ENCODE data around the gene CD74. TPM values are rescaled to one million over a fixed set of nuclear protein-coding genes. Genes with fewer than 3 reads are reported as not detected.

Gene CD74
- total and polyA plus RNA-seq, 10 of the 15 experiments (the other 5 are each of a cell fraction or from before 2014, with no cell fraction given): 1,387 to 11,063 (median 3,922) TPM

GRCh38 chr5:150429410-150429873 lies 16.7 kb upstream of the CD74 start (continued):
- TF ChIP-seq ZBTB4 (CRISPR knock-in tag; IDR thresholded peaks at IDR 0.05): no peak
- no peak for TF ChIP-seq PBX3 (IDR thresholded peaks at IDR 0.05; ENCODE audit: insufficient replicate concordance, low read depth, low read length)
- TF ChIP-seq SPI1 (IDR thresholded peaks at IDR 0.05; ENCODE audit: borderline replicate concordance, insufficient read depth, low read depth, low read length): peak; percentile 78; the same call in 1 of the 2 replicates
- no peak for TF ChIP-seq CBFB (IDR thresholded peaks at IDR 0.05; ENCODE audit: low read depth)
- no peak for TF ChIP-seq RELB (IDR thresholded peaks at IDR 0.05; ENCODE audit: low read depth)
- TF ChIP-seq PML (IDR thresholded peaks at IDR 0.05; ENCODE audit: low read length): no peak
- no peak for TF ChIP-seq CEBPZ (IDR thresholded peaks at IDR 0.05; ENCODE audit: low read depth, low read length)
- TF ChIP-seq HDAC2 (IDR thresholded peaks at IDR 0.05): no peak
- TF ChIP-seq HDGF (IDR thresholded peaks at IDR 0.05): peak; percentile 69; the same call in 1 of the 2 replicates
- no peak for TF ChIP-seq MEF2B (IDR thresholded peaks at IDR 0.05; ENCODE audit: partially characterized antibody, poor library complexity, severe bottlenecking)
- TF ChIP-seq ZNF24 (IDR thresholded peaks at IDR 0.05): no peak
- no peak for TF ChIP-seq MYB (IDR thresholded peaks at IDR 0.05; ENCODE audit: borderline replicate concordance, low read depth, low read length)
- TF ChIP-seq EED (IDR thresholded peaks at IDR 0.05; ENCODE audit: low read depth): no peak
- TF ChIP-seq CUX1 (IDR thresholded peaks at IDR 0.05; ENCODE audit: insufficient replicate concordance, low read depth, low read length): no peak

Measured in GM12878 (cell line).